Upper lobe of left lung (tissue), 4 donors: ENCODE results near the gene FAM107A.

Experiments
- CTCF ChIP-seq, 6 experiments: fragments of 450-650 bp in 4 of 6; fragments of 200-600 bp in 2 of 6; sonication (generic) in 2 of 6; IDR thresholded peaks; one replicate each; pipeline ENCODE4 v1.5.1; 2016 to 2019; ENCODE audit warnings: antibody characterized with exemption in 6 of 6
- EP300 ChIP-seq, 4 donors: sonication (generic); formaldehyde crosslinking; IDR thresholded peaks; one replicate each; pipeline ENCODE4 v1.5.1; 2017; ENCODE audit warnings: antibody characterized with exemption in 4 of 4, control low read depth in 2 of 4
- POLR2A ChIP-seq, 4 donors: fragments of 450-650 bp; IDR thresholded peaks; one replicate each; pipeline ENCODE4 v1.5.1; 2016 to 2017; ENCODE audit warnings: antibody characterized with exemption in 4 of 4, mild to moderate bottlenecking in 2 of 4
- POLR2AphosphoS5 ChIP-seq, 2 donors: sonication (generic); formaldehyde crosslinking; IDR thresholded peaks; one replicate each; pipeline ENCODE4 v1.5.1; 2017; ENCODE audit warnings: antibody characterized with exemption in 2 of 2

DNA sequence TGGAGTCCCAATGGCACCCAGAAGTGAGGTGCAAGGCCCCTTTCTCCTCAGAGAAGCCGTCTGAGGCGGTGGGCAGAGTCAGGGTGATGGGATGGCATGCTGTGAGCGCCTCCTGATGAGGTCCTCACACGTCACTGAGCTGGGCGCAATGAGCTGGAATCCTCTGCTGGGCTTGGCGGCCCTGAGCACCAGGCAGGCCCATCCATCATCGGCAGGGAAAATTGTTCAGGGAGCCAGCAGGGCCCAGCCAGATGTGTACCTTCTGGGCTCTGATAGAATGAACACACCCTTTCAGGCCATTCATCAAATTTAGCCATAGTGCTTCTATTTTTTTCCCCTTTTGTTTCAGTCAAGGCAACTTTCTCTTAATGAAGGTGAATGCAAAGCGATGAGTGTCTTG lies 45.7 kb upstream of the FAM107A start:
- no peak for TF ChIP-seq POLR2AphosphoS5 (IDR thresholded peaks at IDR 0.05)
- no peak for TF ChIP-seq CTCF (IDR thresholded peaks at IDR 0.05)
- no peak for TF ChIP-seq POLR2A (IDR thresholded peaks at IDR 0.05)
- no peak for TF ChIP-seq EP300 (IDR thresholded peaks at IDR 0.05)
